Fibroblast of skin of right quadriceps (primary cell): ENCODE measurements around the gene ZNF423.

ENCODE experiments used
- DNase-seq: peaks from one replicate; pipeline ENCODE4 v3.0.0-alpha.2; 2013

Gene ZNF423

GRCh38 chr16:49869731-49870130, 13.8 kb upstream of the ZNF423 start:
- DNase-seq: no peak

DNA sequence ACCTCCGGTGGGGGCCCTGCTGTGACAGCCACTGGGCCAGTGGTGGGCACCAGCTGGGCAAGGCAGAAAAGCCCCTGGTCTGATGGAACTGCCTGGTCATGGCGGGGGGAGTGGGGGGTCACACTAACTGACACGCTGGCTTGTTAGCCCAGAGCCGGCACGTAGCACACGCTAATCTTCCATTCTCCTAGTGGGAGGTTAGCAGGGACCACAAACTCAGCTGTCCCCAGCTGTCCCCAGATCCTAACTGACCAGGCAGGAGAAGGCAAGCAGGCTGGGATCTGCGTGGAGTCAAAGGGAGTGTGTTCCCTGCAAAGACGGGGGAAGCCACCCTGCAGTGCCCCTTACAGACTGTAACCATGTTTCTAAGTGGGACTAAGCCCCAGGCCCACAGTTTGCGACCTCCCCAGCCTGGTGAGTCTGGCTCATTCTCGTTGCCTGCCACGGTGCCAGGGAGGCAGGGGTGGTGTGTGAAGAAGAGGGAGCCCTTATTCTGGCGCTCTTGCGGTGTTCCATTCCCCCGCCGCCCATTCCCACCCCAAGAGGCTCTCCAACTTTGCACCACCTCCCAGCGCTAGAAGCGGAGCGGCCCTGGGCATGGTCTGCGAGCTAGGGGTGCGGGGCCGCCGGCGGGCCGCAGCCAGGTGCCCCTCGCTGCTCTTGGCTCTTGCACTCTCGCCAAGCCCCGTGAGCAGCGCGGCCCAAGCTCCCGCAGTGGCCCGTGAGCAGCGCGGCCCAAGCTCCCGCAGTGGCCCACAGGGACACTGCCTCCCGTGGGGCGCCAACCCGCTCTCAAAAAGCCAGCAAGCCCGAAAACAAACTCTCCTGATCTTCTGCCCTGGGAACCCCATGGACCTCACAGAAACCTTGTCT, 12.1 kb upstream of the ZNF423 start:
- DNase-seq: no peak

DNA sequence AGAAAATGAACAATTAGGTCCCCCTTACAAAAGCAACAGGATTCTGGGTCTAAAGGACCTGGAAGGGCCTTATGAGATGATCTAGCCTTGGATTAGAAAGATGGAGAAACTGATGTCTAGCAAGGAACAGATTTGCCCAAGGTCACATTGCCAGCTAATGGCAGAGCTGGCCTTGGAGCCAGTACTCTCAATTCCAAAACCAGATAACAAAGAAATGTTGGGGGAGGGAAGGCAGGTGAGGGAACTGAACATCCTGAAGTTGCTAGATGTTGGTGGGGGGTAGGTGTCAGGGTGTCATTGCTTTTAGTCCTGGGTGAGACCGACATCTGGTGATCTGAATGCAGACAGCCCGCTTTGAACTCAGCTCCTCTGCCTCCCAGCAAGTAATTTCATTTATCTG, 11.3 kb upstream of the ZNF423 start:
- DNase-seq: no peak

- no peak for DNase-seq
Measured at GRCh38 chr16:49866595-49867071, 10.7 kb upstream of the ZNF423 start.

DNA sequence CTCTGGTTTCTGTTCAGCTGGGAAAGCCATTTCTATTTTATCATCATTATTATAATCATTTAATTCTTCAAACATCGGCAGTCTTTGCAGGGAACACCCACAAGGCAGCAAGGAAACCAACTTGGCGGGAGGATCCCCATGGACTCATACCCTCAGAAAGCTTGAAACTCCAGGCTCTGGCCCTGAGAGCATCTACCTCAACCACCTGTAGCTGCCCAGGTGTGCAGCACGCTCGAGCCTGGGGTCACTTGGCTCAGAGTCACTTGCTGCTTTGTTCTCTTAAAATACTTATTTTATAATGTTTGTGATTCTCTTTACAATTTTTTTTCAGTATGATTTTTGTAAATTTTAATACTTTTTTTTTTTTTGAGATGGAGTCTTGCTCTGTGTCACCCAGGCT, 6.8 kb upstream of the ZNF423 start:
- no peak for DNase-seq

DNA sequence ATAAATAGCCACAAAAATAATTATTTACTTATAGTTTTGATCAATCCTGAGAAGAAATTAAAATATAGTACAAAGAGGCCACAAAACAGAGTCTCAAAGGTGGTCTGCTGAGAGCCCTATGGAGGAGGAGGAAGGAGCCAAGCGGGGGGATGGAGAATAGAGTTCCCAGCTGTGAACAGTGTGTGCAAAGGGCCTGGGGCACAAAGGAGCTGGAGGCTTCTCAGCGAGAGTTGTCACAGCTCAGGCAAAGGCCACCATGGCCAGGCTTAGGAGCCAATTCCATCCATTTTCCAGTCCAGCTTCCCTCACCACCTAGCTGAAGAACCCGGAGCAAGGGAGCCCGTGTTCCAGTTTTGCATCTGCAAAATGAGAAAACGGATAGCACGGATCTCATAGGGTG, 5.4 kb upstream of the ZNF423 start:
- no peak for DNase-seq

GRCh38 chr16:49860593-49860992, 4.7 kb upstream of the ZNF423 start:
- DNase-seq: no peak

DNA sequence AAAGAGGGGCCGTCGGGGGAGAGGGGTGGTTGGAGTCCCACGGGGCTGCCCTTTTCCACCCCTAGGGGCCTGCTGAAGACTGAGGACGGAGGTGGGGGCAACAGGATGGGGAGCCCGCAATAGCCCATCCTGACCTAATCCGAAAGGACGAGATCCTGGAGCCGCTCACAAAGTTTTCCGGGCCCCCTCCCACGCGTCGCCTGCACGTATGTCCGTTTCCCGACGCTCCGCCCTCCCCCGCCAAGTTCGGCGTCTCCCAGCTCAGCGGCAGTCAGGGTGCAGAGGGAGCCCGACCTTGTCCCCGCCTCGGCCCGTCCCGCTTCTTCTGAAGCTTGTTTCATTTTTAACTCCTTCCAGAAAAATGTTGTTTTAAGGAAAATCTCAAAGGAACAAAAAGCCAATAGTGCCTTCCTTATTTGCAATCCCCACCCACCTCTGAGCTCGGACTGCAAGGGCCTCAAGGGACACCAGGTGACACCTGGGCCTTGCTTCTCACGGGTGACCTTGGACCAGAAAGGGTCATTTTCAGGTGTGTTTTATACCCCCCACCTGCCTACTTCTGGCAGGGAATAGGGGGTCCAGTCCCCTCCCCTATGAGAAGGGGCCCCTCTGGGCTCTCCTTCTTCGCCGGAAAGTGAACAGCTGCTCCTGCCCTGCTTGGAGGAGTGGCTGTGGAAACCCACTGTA, 3.4 kb upstream of the ZNF423 start:
- DNase-seq: no peak

DNA sequence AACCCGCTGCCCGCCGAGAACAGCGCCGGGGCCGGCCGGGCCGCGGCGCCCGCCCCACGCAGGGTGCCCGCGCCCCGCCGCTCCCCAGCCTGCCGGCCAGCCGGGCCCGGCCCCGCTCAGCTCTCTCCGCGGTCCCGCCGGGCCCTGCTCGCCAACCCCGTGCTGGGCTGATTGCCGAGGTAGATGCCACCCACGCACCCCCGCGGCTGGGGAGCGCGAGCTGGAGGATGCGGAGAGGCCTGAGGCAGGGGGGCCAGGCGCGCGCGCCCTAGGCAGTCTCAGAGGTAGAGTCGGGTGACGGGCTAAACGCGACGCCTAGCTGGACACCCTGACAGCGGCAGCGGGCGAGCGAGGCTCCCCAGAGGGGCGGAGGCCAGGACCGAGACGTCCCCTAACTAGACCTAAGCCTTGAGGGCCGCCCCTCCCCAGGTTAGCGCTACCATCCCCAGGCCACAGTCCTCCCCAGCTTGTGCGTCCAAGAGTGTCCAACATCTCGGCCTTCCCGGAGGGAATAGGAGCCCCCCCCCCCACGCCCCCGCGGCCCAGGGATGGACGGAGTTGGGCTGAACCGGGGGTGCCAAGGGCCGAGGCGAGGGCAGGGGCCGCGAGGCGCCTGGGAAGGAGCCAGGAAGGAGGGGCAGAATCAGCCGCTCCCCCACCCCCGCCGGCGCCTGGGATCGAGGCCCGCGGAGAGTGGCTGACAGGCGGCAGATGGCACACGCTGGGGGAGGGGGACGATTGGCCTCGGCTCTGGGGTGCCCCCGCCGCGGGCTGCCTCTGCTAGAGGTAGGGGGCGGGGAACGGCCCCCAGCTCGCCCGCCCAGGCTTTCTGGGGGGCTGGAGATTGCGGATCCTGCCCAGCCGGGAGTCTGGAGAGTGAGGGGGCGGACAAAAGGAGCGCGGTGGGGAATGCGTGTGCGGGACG, 2.5 kb upstream of the ZNF423 start:
- DNase-seq: no peak

DNA sequence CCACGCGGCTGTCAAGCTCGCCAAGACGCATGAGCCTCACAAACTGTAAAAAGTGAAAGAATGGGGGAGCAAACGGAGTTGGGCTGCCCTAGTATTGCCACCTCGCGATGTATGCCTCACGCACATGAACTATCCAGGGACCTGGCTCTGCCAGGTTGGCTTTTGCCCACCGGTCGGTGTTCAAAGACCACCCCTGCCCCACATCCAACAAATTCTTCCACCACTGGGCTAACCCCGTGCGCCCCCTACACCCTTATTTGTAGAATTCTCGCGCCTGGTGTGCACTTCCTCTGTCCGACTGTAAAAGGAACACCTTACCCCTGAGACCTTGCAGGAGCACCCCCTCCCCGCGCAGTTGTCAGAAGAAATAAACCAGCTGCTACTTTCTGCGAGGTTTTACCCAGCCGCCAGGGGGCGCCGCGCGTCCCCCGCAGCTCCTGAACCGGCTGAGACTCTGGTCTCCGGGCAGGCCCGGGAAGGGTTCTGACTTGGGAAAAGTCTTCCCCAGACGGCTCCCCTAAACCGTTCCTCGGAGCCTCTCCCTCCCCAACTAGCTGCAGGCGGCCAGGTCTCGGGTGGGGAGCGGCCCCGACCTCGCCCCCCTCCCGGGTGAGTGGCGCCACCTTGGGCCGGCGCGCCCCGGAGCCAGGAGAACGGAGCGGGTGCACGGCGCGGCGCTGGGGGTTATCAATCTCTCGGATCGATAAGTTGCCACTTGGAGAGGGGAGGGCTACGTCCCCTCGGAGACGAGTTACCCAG, 1.7 kb upstream of the ZNF423 start:
- DNase-seq: peak; percentile 39

DNA sequence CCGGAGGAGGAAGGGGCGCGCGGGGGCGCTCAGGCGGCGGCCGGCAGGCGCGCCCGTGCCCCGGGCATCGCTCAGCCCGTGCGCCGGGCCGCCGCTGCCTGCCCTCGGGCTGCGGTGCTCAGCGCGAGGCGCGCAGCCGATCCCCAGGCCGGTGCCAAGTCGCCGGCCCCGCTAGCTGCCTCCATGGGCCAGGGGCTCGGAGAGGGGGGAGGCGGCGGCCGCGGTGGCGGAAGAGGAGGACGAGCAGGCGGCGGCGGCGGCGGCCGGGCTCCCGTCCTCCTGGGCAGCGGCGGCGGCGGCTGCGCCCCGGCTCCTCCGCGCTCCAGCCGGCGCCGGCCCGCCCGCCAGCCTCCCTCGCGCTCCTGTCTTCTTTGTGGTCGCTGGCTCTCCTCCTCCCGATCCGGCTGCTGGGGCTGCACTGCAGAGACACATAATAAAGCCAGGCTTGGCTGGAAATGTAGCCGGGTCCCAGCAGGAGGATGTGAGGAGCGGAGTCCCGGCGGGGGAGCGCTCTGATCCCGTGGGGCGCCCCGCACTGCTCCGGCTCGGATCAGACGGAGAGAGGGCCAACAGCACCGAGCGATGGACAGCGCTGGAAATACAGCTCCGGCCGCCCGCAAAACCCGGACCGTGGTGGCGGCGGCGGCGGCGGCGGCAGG, 889 bp upstream of the ZNF423 start:
- peak; percentile 73 for DNase-seq

- peak; percentile 74 for DNase-seq
Measured at GRCh38 chr16:49855280-49855821, 561 bp downstream of the ZNF423 start.

DNA sequence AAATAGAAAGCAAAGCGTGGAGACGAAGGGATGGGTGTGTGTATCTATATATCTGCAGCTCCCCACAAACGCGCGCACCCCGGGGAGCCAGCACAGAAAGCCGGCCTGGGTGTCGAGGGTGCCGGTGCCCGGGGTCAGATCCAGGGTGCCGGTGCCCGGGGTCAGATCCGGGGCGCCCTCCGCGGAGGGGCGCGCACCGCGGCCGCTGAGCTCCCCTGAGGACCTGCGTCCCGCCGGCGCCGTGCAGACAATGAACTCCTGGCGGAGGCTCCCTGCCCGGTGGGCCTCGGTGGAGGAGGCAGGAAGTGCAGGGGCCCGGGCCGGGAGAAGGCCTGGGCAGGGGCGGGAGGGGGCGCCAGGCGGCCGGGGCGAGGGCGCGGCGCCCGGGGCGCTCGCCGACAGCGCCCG, 1.1 kb downstream of the ZNF423 start:
- DNase-seq: no peak

DNA sequence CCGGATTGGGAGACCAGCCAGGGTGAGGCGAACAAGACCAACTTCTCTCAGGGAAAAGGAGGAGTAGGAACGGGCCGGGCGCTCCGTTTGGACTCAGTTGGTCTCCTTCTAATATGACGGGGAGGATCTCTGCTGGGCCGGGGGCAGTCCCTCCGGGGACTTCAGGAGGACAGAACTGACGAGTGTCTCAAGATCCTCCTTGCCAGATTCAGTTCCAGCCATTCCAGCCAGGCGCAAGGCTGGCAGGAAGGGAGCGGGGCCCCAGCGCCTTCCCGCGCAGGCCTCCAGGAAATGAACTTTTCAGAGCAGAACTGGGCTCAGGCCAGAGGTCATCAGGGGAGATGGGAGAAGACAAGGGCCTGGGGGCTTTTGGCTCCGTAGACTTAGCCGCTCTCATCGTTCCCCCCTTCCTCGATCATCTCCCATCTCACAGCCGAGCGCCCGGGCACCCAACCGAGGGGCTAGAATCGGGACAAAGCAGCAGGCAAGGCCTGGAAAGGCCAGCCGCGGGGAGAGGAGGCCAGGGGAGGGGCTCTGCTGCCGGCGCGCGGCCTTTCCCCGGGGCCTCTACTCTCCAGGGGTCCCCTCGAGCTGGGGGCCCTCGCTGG, 1.6 kb downstream of the ZNF423 start:
- no peak for DNase-seq

- no peak for DNase-seq
Measured at GRCh38 chr16:49852279-49852678, 3.6 kb downstream of the ZNF423 start.

GRCh38 chr16:49851468-49851787, 4.5 kb downstream of the ZNF423 start:
- DNase-seq: no peak

DNA sequence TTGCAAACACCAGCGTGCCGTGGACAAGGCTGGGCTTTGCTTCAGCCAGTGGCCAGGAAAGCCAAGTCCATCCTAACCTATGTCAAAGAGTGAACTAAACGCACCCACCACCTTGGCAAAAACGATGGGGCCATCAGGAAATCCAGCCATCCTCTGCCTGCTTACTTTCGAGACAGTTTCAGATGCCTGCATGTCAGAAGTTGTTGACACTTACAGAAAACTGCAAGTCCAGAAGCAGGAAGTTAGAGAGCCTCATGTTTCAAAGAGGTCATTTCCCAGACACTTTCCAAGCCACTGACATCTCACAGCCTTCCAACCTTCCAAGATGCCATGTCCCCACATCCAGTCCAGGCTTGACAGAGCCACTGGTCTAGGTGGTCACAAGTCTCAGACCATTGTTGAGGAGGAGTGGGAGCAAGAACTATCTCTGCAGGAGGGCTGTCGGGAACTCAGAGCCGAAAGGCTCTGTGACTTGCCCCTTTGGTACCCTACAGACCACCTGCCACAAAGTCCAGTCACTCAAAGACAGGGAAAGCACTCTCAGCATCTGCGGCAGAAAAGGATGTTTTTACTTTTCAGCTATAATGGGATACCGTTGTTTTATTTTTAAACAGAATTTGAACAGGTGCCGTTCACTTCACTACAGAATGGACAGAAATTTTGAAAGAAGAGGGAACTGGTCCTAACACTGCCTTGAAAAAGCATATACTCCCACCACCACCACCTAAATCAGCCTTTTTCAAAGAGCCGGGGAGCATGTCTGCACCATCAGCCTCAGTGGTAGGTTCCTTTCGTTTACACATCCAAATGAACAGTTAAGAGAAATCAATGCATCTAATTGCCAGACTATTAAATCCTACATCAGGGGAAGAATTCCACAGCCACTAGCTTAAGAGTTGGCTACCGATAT, 5.1 kb downstream of the ZNF423 start:
- DNase-seq: no peak

DNA sequence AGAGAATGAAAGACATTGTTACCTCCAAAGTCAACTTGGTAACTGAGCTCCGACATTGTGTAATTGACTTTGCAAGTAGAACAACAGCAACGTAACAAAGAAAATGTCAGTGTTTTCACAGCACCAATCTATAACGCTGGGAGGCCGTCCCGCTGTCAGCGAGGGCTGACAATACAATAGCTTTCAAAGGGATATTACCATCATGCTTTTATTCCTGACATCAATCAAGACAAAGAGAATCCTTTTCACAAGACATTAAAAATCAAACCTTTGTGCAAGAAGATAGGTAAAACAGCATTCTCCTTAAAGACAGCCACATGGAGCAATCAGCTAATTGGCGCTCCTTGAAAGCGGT, 6.2 kb downstream of the ZNF423 start:
- DNase-seq: no peak

DNA sequence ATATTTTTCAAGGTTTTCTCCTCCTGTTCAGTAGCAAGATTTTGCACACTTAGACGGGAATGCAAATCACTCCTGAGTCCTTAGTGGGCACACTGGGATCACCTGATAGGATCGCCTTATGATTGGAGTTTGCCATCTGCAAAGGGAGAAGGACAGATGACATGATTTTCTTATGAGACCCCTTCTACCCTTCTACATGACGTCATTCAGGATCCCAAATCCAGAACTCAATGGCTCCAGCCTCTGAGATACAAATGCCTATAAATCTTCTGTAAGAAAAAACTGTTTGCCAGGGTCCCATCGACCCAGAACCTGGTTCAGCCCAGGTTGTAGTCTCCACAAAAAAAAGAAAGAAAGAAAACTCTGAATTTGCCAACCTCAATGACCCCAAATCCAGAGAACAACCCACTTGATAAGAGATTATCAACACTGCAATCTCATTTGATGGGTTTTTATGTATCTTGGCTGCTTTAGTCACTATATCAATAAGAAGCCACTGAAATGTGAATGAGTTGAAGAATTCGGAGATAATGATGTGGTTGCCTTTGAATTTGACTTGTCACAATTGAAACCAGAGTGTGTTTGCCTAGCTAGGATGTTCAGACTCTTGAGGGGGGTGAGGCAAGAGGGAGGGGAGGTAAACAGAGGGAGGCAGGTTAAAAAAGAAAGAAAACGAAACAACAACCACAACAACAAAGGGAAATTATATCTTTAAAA, 6.7 kb downstream of the ZNF423 start:
- no peak for DNase-seq

- DNase-seq: no peak
Measured at GRCh38 chr16:49848530-49848929, 7.4 kb downstream of the ZNF423 start.
